Left renal cortex interstitium (tissue), 4 donors: ENCODE data around the gene ZCCHC18. TPM values are rescaled to one million over a fixed set of nuclear protein-coding genes. Genes with fewer than 3 reads are reported as not detected.

ENCODE experiments used
- DNase-seq, 4 donors: peaks; one replicate each; pipeline ENCODE4 v3.0.0-alpha.2; 2013; ENCODE audit warnings: low read depth in 4 of 4, low spot score in 2 of 4, missing footprints in 1 of 4
- polyA plus RNA-seq, 4 donors: library from polyadenylated mRNA; unstranded; fragments of 120-200 nt; gene quantifications; one replicate each; pipeline ENCODE4 v1.2.1, GENCODE V29; 2013; ENCODE audit not compliant: insufficient read length in 4 of 4

Gene ZCCHC18
- polyA plus RNA-seq, 4 donors = 4.1 to 6.4 (median 6.1) TPM

GRCh38 chrX:104126856-104127255 lies 14.5 kb downstream of the ZCCHC18 start:
- DNase-seq = no peak

GRCh38 chrX:104130808-104131207 lies 18.5 kb downstream of the ZCCHC18 start:
- DNase-seq = no peak

- no peak for DNase-seq
These were observed 22.4 kb downstream of the ZCCHC18 start for GRCh38 chrX:104134583-104135261.

GRCh38 chrX:104135677-104136076 lies 23.4 kb downstream of the ZCCHC18 start:
- DNase-seq = no peak

GRCh38 chrX:104136241-104137019 lies 24.1 kb downstream of the ZCCHC18 start:
- peak in 2 of 4 donors; percentile 67 to 72 for DNase-seq

GRCh38 chrX:104137496-104137895 lies 25.2 kb downstream of the ZCCHC18 start:
- DNase-seq = no peak

- no peak for DNase-seq
These were observed 28.9 kb downstream of the ZCCHC18 start for GRCh38 chrX:104141087-104141760.

GRCh38 chrX:104151037-104151436 lies 38.7 kb downstream of the ZCCHC18 start:
- no peak for DNase-seq

GRCh38 chrX:104156630-104157529 lies 44.6 kb downstream of the ZCCHC18 start, which contains the start of gene SLC25A53:
Gene SLC25A53 (minus strand): TSS chrX:104157009. CDS start chrX:104105257, 51,752 bp downstream.
- peak; percentile 58 to 73 (median 69) for DNase-seq

Other genes starting within 250 kb of the ZCCHC18 start
- 10 to 100 TPM; 20.1 to 27.1 (median 25.4) TPM for gene TMSB15B, start 149.9 kb upstream of the ZCCHC18 start, polyA plus RNA-seq
- gene H2BW1, start 98.8 kb upstream of the ZCCHC18 start, polyA plus RNA-seq = under 1 TPM in 1 of 4 donors, not detected in 3; 0.11 TPM
- gene H2BW2, start 72.6 kb upstream of the ZCCHC18 start, polyA plus RNA-seq = 1 to 10 TPM in 2 of 4 donors, under 1 TPM in 2; 0.58 to 1.9 (median 1.0) TPM
- 10 to 100 TPM in 2 of 4 donors, 1 to 10 TPM in 2; 7.9 to 17.6 (median 13.0) TPM for gene TMSB15C, start 36.3 kb upstream of the ZCCHC18 start, polyA plus RNA-seq
- gene SLC25A53, start 44.5 kb downstream of the ZCCHC18 start, polyA plus RNA-seq = 10 to 100 TPM in 2 of 4 donors, 1 to 10 TPM in 2; 6.1 to 16.3 (median 11.8) TPM
- gene FAM199X, start 53.9 kb downstream of the ZCCHC18 start, polyA plus RNA-seq = 10 to 100 TPM; 33.9 to 48.4 (median 38.0) TPM
- gene ESX1, start 142.4 kb downstream of the ZCCHC18 start, polyA plus RNA-seq = not detected